Osteocyte (in vitro differentiated cells): ENCODE data around the gene EML1. TPM values are rescaled to one million over a fixed set of nuclear protein-coding genes. Genes with fewer than 3 reads are reported as not detected.
"Not testable (repeated sequence)": the region's sequence is repeated elsewhere in the genome, so short reads cannot be mapped to it uniquely, and the experiment has no call there.

Experiments
- DNase-seq: peaks from one replicate; pipeline ENCODE4 v3.0.0; 2021; ENCODE audit warnings: mixed read lengths; ENCODE audit not compliant: unreplicated experiment; ENCODE audit errors: extremely low spot score
- H3K27ac Mint-ChIP-seq: one replicate; pipeline ENCODE4 v1.8.0; 2021; ENCODE audit warnings: mild to moderate bottlenecking, mixed read lengths; ENCODE audit not compliant: unreplicated experiment
- H3K27me3 Mint-ChIP-seq: one replicate; pipeline ENCODE4 v1.8.0; 2021; ENCODE audit warnings: mixed read lengths; ENCODE audit not compliant: unreplicated experiment
- H3K36me3 Mint-ChIP-seq: one replicate; pipeline ENCODE4 v1.8.0; 2021; ENCODE audit warnings: mixed read lengths; ENCODE audit not compliant: unreplicated experiment
- H3K4me1 Mint-ChIP-seq: one replicate; pipeline ENCODE4 v1.8.0; 2021; ENCODE audit warnings: mixed read lengths; ENCODE audit not compliant: unreplicated experiment
- H3K4me3 Mint-ChIP-seq: one replicate; pipeline ENCODE4 v1.8.0; 2021; ENCODE audit warnings: mild to moderate bottlenecking, moderate library complexity, mixed read lengths; ENCODE audit not compliant: unreplicated experiment
- H3K9me3 Mint-ChIP-seq: one replicate; pipeline ENCODE4 v1.8.0; 2021; ENCODE audit warnings: mixed read lengths; ENCODE audit not compliant: unreplicated experiment
- total RNA-seq: library from RNA; stranded (reverse); gene quantifications from 2 replicates; pipeline ENCODE4 v1.2.1, GENCODE V29; 2021
- TF ChIP-seq, protein P1 (sequence below): fragments of 200-600 bp; sonication (generic); IDR thresholded peaks from 2 replicates; pipeline ENCODE4 v1.5.0; 2021; ENCODE audit warnings: antibody characterized with exemption, mild to moderate bottlenecking, moderate library complexity

The EML1 gene
- total RNA-seq, 1 donor from 2014 or later: 34.8 TPM

DNA sequence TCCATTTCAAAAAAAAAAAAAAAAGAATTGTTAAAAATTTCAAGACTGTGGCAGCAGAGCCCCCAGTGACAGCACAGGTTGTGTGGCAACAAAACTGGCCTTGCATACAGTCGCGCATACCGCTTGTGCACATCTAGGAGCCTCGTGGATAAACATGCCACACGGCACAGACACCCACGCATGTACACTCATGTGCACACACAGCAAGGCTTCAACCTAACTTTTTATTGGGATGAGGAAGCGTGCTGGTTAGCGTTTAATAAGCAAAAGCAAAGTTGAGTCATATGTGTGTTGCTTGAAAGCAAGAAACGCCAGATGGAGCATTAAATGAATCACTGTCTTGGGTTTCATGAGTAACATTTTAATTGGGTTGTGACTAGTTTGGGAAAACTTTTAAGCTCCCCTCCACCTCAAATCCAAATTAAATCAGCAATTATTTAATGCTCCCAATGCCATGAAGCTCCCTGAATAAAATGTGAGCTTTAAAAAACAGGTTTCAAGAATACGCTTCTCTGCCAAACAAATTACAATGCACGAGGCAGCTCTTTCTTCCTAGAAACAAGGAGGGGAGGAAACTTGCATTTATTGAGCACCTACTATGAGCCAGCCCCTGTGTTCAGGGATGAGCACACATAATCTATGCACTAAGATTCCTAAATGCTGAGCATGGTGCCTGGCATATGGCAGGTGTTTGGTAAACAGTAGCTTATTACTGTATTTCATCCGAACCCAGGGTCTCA is 35.7 kb upstream of the EML1 start:
- Mint-ChIP-seq H3K36me3 (no peaks in the 10 kb centered on the region), H3K9me3 (no peaks in the 10 kb centered on the region), H3K27ac (peak overlapping the region; percentile 64), H3K4me1 (peaks cover 62% of the 10 kb centered on the region), H3K4me3 (no peak overlapping the region), H3K27me3 (no peaks in the 10 kb centered on the region)
- DNase-seq: no peak
- TF ChIP-seq, protein P1, sequence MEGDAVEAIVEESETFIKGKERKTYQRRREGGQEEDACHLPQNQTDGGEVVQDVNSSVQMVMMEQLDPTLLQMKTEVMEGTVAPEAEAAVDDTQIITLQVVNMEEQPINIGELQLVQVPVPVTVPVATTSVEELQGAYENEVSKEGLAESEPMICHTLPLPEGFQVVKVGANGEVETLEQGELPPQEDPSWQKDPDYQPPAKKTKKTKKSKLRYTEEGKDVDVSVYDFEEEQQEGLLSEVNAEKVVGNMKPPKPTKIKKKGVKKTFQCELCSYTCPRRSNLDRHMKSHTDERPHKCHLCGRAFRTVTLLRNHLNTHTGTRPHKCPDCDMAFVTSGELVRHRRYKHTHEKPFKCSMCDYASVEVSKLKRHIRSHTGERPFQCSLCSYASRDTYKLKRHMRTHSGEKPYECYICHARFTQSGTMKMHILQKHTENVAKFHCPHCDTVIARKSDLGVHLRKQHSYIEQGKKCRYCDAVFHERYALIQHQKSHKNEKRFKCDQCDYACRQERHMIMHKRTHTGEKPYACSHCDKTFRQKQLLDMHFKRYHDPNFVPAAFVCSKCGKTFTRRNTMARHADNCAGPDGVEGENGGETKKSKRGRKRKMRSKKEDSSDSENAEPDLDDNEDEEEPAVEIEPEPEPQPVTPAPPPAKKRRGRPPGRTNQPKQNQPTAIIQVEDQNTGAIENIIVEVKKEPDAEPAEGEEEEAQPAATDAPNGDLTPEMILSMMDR: no peak

- no peaks in the 10 kb centered on the region for H3K27me3 Mint-ChIP-seq
- TF ChIP-seq, protein P1: no peak
- no peaks in the 10 kb centered on the region for H3K36me3 Mint-ChIP-seq
- H3K4me3 Mint-ChIP-seq: no peak overlapping the region
- no peaks in the 10 kb centered on the region for H3K9me3 Mint-ChIP-seq
- peaks cover 56% of the 10 kb centered on the region for H3K4me1 Mint-ChIP-seq
- peak overlapping the region; percentile 12 for H3K27ac Mint-ChIP-seq
- DNase-seq: no peak
Observed at GRCh38 chr14:99758121-99758821, 34.9 kb upstream of the EML1 start.

- Mint-ChIP-seq H3K4me3 (no peak overlapping the region), H3K27me3 (no peaks in the 10 kb centered on the region), H3K4me1 (peaks cover 48% of the 10 kb centered on the region), H3K36me3 (no peaks in the 10 kb centered on the region), H3K27ac (no peak overlapping the region), H3K9me3 (no peaks in the 10 kb centered on the region)
- DNase-seq: no peak
- TF ChIP-seq, protein P1: no peak
Observed at GRCh38 chr14:99758872-99759545, 34.2 kb upstream of the EML1 start.

DNA sequence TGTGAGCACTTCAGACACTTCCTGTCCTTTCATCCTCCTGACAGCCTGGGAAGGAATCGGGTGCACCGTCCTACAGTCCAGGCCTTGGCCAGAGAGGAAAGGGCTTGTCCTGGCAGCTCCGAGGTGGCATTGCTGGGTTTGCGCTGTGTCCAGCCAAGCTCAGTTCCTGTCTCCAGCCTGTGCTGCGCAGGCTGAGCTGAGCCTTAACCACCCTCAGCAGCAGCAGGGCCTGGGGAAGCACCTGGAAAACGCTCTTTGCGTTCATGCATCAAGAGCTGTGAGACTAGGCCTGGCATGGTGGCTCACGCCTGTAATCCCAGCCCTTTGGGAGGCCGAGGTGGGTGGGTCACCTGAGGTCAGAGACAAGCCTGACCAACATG is 33.7 kb upstream of the EML1 start:
- no peak for DNase-seq
- TF ChIP-seq, protein P1: no peak
- Mint-ChIP-seq H3K27me3 (no peaks in the 10 kb centered on the region), H3K4me3 (no peak overlapping the region), H3K27ac (no peak overlapping the region), H3K36me3 (no peaks in the 10 kb centered on the region), H3K9me3 (no peaks in the 10 kb centered on the region), H3K4me1 (peaks cover 43% of the 10 kb centered on the region)

- Mint-ChIP-seq H3K36me3 (no peaks in the 10 kb centered on the region), H3K27ac (no peak overlapping the region), H3K27me3 (no peaks in the 10 kb centered on the region), H3K4me1 (peaks cover 34% of the 10 kb centered on the region), H3K4me3 (no peak overlapping the region), H3K9me3 (no peaks in the 10 kb centered on the region)
- DNase-seq: no peak
- TF ChIP-seq, protein P1: no peak
Observed at GRCh38 chr14:99760817-99761216, 32.4 kb upstream of the EML1 start.

DNA sequence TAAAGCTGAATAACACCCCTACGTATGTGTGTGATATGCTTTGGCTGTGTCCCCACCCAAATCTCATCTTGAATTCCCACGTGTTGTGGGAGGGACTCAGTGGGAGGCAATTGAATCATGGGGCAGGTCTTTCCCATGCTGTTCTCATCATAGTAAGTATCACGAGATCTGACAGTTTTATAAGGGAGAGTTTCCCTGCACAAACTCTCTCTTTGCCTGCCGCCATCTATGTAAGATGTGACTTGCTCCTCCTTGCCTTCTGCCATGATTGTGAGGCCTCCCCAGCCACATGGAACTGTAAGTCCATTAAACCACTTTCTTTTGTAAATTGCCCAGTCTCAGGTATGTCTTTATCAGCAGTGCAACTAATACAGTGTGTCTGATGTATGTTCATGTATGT is 30.3 kb upstream of the EML1 start:
- not testable (repeated sequence) for DNase-seq, H3K36me3 Mint-ChIP-seq, H3K27ac Mint-ChIP-seq, H3K9me3 Mint-ChIP-seq, H3K27me3 Mint-ChIP-seq, H3K4me3 Mint-ChIP-seq
- H3K4me1 Mint-ChIP-seq: peaks cover 23% of the 10 kb centered on the region
